NCI-H1436 (cell line): ENCODE results near the gene GTSE1.
A peak's percentile ranks its signal among the peaks of the same experiment; 100 is the strongest.

Experiments
- DNase-seq: peaks from one replicate; lab custom pipeline; 2025; lab: John Stamatoyannopoulos, UW

GTSE1 gene

DNA sequence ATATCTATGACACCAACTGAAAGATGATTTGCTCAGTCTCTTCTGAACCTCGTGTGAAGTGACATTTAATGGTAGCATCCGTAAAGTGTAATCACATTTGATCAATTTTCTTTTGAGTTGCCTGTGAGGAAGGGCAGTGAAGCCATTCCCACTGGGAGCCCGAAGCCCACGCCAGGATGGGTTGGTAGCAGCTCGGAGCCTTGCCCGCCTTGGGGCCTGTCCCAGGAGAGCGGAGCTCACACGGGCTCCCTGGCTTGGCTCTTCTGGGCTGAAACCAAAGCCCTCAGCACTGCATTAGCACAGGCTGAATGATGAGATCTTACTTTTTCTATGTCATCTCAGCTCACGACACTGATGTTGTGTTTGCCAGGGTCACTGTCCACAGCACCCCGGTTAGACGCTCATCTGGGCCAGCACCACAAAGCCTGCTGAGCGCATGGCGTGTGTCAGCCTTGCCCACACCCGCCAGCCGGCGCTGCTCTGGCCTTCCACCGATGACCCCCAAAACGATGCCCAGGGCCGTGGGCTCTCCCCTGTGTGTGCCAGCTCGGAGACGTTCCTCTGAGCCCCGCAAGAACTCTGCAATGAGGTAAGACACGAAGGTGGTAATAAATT is 29.5 kb downstream of the GTSE1 start:
- DNase-seq: no peak

DNA sequence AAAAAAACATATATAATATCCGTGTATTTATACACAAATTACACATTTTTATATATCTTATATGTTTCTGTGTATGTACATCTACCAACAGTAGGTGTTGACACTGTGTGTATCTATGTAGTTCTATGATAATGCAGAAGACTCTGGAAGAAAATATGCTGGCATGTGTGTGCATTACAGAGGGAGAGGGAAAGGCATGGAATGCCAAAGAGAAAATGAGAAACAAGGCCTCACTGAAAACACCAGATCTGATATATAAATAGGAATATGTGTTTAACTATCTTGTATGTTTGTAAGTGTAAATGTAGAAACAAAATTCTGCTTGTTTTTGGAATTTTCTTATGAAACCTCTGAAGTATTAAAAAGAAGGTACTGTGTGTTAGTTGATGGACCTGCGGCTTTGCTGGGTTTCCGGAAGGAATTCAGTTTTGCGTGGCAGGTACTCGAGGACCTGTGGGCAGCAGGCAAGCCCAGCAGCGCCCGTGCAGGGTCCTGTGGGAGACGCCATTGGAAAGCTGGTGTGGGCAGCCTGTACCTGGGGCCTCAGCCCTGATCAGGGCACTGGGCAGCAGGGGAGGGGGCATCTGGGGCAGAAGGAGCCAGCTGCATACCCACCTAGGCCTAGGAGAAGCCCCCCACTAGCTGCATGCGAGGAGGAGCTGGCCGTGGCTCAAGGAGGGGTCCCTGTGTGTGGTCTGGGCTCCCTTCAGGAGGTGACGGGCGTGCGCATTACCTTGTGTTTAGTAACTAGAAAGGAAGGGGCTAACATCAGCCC is 31.2 kb downstream of the GTSE1 start:
- no peak for DNase-seq

DNA sequence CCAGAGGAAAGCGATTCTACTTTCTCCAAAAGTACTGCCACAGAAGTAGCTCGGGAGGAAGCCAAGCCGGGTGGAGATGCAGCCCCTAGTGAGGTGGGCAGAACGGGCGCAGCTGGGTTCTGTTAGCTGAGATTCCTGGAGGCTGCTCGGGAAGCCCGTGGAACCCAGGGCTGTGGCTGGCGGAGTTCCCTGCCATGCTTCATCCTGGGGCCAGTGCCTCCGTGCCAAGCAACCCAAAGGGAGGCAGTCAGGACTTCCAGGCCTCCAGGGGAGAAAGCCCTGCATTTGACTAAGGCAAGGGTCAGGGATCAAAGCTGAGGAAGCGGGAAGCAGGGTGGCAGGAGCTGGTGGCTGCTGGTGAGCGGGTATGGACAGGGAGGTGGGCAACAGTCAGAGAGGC is 32.1 kb downstream of the GTSE1 start:
- DNase-seq: no peak

DNA sequence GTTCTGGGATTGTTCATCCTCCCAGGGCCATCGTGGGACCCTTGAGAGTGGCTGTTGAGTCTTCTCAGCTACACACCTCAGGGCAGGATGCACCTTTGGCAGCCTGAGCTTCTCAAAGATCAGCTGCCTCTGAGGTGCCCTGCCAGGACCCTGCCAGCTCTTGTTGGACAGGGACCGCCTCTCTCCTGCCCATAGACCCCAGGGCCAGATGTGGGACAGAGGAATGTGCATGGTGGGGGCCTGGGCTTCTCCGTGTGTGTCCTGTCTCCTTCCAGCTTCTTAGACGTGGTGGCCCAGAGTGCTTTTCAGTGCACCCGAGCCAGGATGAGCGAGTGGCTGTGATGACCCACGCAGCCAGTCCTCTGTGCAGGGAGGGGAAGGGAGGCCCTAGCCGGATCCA is 32.9 kb downstream of the GTSE1 start:
- no peak for DNase-seq

DNA sequence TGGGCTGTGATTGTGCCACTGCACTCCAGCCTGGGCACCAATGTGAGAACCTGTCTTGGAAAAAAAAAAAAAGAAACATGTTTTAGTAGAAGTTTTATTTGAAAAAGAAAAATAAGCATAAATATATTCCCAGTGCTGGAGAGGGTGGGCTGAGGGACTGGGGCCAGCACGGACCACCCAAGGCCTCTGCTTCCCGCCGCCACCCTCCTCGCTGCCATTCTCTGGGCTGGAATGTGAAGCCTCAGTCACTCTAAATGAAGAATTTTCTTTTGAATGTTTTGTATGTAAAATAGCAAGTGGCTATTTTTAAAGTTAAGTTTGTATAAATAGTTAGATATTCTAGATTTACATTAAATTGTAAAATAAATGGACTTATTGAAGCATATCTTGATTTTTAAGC is 33.8 kb downstream of the GTSE1 start:
- no peak for DNase-seq

DNA sequence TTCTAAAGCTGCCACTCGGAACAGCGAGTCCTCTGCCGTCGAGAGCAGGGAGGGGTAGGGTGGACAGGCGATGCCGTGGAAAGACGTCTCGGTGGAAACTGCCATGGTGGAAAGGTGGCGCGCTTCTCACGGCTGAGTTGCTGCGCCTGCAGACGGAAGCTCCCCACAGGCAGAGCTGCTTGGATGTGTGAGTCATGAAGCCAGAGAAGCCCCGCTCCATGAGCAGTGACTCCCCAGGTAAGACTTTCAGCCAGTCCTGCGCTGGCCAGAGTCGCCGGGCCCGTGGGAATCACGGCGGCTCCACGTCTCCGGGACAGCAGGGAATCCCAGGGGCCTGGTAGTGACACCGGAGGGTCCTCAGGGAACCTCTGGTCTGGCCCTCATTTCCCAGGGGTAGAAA is 34.8 kb downstream of the GTSE1 start:
- DNase-seq: no peak

DNA sequence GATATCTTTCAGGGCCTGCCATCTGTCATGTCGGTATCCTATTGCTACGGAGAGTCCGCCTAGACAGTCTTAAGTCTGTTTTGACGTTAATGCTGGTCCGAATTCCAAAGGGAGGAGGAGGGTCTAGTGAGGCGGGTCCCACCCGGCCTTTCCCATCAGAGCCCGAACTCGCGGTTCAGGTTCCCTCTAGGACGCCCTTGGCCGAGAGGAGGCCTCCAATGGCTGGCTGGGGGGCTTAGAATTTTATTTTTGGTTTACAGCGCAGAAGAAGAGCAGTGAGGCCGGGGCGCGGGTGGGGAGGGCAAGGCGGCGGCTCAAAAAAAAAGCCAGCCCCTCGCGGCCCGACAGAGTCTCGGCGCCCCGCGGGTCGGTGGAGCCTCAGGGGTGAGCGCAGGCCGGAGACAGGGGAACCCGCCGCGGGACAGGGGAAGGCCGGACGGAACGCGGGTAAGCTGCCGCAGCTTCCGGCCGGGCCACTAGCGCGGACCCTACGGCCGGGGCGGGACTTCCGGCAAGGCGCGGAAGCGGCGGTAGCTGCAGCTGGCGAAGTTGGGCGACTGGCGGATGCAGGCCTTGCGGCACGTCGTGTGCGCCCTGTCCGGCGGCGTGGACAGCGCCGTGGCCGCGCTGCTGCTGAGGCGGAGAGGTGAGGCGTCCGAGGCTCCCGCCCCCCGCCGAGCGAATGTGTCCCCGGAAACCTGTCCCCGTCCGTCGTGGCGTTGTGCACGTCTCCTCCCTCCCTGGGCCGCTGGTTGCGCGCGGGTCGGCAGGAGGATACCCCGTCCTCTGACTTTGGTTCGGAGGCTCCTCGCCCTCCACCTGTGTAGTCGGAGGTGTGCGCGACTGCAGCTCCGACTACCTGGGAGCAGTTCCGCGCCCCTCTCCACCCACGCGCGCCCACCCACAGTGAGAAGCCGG is 38.8 kb downstream of the GTSE1 start, which contains the start of gene TRMU:
TRMU (plus strand) TSS at position 514 of the 918 bp plus-strand sequence; CDS start at position 565, 51 bp downstream.
- peak; percentile 61 for DNase-seq

DNA sequence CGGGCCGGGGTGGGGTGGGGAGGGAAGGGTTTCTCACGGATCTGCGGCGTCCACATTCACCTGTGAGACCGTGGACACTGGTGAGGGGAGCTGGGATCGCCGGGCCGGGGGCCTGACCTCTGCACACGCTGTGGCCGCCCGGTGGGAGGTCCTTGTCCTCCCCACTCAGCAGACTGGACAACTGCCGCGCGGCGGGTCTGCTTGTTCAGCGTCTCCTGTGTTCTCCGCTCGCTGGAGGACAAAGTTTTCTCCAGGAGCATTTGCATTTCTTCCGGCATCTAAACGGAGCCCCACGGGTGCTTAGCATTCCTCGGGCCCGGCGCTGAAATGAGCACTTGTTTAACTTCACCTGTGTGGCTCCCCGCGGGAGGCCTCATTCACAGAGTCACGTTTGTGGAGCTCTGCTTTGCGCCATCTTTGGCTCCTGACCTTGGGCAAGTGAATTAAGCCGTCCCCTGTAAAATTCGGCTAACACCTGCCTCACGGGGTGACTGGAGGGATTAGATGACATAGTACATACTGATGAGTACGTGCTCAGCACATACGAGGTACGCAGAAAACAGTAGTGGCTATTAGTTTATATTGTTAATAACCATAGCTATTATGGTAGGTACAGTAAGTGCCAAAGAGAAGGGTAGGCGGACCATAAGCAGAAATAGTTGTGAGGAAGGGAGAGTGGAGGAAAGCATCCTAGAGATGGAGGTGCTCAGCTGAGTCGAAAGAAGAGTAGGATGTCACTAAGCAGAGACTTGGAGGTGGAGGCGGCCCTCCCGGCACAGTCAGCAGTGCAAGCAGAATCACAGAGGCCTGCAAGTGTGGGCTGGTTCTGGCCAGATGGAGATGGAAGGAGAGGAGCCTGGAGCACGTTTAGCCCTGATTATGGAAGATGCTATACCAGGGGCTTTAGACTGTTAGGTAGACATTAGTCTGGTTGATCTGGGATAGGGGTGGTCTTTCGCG is 39.7 kb downstream of the GTSE1 start:
- no peak for DNase-seq

DNA sequence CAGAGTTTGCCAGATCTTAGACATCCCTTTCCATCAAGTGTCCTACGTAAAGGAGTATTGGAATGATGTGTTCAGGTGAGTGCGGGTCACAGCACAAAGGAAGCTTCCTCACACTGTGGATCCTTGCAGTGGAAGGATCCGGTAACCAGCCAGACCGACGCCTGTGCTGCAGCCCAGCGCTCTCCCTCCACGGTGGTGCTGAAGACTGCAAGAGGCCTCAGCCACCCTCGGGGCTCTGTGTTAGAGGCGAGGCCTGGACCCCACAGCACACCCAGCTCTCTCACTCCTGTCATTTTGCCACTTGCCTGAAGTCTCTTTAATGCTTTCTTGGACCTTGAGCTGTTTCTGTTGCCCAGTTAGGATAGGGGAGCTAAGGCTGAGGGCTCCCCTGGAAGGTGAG is 41.2 kb downstream of the GTSE1 start:
- DNase-seq: no peak

DNA sequence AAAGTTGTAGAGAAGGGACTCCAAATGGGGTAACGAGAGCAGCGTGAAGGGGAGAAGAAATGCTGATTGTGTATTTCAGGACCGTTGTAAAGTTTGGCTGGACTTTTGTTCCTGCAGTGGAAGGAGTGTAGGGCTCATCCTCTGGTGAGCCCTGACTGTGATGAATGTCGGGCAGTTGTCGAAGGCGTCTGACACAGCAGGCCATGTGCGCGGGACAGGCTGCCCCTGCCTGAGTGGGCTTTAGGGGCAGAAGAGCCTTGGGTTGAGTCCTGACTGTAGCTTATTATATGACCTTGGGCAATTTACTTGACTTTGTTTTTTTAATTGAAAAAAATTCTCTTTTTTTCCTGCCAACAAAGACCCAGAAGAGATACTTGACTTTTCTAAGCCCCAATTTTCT is 42.0 kb downstream of the GTSE1 start:
- no peak for DNase-seq

DNA sequence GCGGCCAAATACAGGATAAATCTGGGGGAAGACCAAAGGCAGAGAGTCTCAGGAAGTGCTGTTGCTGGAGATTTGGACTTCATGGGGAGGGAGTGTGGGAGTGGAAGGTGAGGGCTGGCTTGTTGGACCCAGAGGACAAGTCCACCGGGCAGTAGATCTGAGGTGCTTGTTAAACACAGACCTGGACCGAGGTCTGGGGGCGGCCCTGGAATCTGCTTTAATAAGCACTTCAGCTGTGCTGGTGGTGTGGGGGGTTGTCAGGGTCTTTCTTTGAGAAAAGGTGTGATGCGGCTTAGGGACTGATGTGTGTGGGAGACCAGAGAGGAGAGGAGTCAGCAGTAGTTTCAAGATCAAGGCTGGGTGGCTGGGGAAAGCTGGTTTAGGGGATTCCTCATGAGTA is 43.3 kb downstream of the GTSE1 start:
- no peak for DNase-seq

DNA sequence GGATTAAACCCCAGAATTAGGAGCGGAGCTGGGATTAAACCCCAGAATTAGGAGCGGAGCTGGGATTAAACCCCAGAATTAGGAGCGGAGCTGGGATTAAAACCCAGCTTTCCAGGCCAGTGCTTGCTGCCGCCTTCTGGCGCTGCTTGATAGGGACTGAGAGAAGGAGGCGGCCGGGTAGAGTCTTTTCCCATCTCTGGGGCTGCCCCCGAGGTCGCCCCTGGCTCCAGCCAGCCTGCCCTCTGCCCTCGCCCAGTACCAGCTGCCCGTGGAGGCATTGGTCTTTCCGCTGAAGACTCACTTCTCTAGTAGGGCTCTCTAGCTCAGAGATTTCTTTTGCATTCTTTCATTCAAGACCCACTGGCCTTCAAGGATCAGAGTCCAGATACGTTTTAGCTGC is 44.0 kb downstream of the GTSE1 start:
- DNase-seq: no peak

DNA sequence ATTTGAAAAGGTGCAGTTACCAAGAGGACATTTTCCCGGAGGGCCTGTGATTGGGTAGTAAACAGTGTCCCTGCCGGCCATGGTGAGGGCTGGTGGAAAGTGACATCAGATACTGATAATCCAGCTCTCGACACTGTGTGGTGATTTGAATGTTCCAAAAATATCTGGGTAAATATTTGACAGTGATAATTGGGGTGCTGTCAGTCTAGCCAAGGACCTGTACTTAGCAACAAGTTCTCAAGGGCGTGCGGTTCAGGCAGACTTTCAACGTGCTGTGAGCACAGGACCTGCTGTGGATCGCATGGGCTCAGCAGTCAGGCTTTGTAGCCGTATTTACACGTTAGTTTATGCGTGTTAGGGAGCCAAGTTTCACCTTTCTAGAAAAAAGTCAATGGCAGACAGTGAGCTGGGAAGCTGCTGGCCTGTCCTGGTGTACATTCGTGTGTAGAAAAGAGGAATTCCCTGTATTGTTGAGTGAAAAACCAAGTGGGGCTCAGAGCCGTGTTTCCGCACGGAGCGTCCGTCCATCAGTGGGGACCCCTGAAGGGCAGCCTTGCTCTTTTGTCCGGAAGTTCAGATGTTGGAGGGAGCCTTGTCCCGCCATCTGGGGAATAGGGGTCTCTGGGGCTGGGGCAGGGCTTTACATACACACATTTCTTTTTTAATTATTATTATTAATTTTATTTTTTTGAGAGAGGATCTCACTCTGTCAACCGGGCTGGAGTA is 50.2 kb downstream of the GTSE1 start:
- DNase-seq: no peak

DNA sequence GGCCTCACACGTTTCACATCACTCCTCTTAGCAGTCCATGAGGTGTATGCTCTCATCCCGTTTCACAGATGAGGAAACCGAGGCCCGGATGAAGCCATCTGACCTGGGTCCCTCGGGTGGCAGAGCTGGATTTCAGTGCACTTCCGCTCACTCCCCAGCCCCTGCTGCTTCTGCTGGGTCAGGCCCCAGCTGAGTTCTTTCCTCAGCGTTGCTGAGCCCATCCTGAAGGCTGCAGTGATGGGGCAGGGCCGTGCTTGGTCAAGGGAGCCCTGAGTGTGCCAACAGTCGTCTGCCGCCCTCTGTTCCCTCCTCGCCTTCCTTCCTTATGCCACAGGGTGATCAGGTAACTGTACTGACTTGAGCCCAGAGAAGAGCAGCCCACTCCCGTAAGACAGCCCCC is 51.0 kb downstream of the GTSE1 start:
- no peak for DNase-seq

DNA sequence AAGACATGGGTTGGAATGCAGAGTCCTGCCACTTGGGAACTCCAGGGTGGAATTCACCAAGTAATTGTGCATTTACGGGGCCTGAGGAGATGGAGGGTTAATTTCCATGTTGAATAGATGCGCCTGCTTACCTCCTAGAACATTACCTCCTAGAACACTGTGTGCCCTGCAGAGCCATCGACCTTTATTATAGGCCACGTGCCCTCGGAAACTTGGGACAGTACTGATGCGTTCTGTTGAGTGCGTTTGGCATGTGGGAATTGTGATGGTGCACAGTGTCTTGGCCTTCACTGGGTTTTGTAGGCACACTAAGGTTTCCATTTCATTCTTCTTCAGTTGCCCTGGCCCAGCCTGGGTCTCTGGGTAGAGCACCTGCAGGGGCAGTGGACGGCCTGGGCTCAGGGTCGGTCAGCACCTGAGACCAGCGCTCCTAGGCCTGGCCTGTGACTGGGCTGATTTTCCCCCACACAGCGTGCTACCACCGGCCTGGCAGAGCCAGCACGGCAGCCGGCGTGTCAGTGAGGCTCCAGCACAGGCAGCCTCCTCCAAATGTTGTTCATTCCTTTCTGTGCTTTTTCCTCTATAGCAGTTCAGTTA is 51.5 kb downstream of the GTSE1 start:
- DNase-seq: no peak

DNA sequence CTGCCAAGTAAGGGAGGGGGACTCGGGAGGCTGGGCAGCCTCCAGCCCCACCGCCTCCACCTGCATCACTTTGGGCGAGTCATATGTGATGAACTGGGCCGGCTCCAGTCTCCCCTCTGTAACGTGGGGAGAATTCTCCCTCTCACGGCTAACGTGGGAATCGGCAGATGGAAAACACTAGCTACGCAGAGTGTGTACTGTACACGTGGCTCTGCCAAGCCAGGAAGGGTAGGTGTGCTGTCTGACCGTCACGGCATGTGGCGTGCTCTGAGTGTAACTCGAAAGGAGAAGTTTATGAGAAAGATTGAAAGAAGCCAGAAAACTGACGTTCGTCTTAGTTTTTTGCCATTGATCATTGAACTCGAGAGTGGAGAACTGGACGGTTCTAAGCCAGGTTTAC is 52.6 kb downstream of the GTSE1 start:
- no peak for DNase-seq

DNA sequence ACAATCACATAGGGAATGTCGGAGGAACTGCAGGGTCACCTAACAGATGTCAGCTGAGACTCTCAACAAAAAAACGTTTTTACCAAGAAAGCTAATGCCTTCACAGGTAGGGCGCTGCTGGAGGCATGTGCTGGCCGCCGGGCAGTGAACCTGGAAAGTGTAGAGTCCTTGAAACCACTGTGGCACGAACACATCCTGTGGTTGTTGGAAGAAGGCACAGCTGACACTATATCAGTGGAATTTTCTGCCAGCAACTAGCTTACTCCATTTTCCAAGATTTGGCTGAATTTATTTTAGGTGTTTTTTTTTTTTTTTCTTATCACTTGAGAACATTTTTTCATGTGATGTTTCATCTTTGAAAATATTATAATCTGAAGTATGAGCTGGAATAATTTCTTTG is 53.0 kb downstream of the GTSE1 start:
- no peak for DNase-seq

DNA sequence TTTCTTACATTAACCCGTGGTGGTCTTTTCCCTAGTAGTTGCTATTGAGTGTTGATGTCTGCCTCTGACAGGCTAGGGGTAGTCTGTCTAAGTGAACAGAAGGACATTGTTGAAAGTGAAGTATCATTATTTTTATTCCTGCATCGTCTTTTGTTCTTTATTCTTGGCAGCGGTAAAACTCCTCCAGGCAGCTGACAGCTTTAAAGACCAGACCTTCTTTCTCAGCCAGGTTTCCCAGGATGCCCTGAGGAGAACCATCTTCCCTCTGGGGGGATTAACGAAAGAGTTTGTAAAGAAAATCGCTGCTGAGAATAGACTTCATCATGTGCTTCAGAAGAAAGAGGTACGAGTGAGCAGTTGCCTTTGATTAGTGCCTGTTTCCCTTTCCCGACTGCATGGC is 53.5 kb downstream of the GTSE1 start:
- no peak for DNase-seq

DNA sequence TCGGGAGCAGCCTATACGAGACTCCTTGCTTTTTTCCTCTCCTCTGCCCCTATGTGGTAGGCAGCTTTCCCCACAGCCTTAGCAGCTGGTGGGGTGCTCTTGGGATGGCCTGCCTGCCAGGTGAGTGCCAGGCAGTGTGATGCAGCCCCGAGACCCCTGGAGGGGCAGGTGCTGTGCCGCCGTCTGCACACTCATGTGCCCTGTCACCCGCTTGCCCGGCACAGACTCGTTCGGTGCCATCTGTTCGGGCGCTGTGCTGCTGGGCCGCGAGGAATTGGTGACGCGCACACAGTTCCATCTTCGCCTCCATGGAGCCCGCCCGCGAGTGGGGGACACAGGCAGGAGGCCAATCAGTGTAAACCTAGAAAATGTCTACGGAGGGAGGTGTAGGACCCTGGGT is 54.0 kb downstream of the GTSE1 start:
- DNase-seq: no peak

DNA sequence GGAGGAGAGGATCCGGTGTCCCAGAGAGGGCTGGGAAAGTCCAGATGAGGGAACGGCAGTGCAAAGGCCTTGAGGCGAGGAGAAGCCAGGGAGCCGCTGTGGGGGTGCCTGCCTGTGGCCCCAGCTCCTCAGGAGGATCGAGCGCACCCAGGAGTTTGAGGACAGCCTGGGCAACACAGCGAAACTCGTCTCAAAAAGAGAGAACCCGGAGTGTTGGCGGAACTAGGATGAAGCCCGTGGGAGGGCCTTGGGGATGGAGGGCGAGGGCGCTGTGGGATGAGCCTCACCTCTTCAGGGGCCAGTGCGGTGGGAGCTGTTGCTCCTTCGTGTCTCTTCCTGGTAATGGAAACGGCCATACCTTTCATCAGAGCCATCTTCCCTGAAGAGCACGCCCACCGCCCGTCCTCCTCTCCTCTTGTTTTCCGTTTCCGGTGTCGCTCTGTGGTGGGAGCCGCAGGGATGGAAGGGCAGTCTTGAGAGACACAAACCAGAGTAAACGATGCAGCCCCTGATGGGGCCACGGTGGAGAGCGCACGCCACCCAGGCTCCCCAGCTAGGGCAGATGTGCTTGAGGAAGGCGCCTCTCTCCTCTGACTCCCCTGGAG is 54.6 kb downstream of the GTSE1 start:
- no peak for DNase-seq
